ENCODE results near the gene RNASEL. TPM values are rescaled to one million over a fixed set of nuclear protein-coding genes. Genes with fewer than 3 reads are reported as not detected.

RNASEL gene
- polyA plus RNA-seq, 1 of the 3 experiments (the other 2 are of a cell fraction), result not detected

GRCh38 chr1:182601913-182602312 lies 12.9 kb upstream of the RNASEL start:
- H2AFZ ChIP-seq (ENCODE audit: low read depth), result no peak overlapping the region
- no peaks in the 10 kb centered on the region for H4K20me1 ChIP-seq (ENCODE audit: insufficient read depth)
- H3F3A ChIP-seq (replicated peaks; ENCODE audit: insufficient read depth), result no peaks in the 10 kb centered on the region
- H3K36me3 ChIP-seq (replicated peaks in 1 of 2; ENCODE audit: control insufficient read depth in 1 of 2, insufficient read depth in 2 of 2, low read length in 1 of 2), result no peaks in the 10 kb centered on the region
- no peak overlapping the region for H3K4me2 ChIP-seq
- ChIA-PET POLR2A (no interaction called here), CTCF (interaction anchor here (0.6 to 17.7 kb wide), 30 partner anchors 9 to 235 kb away, joined by 3 to 829 read pairs (median 6); partner anchors contain the start of genes NPL and RNASEL)
- no peak for TF ChIP-seq REST (IDR thresholded peaks at IDR 0.05; ENCODE audit: low read depth, low read length)
- TF ChIP-seq MEF2A (IDR thresholded peaks at IDR 0.05; ENCODE audit: borderline replicate concordance, low read depth), result no peak
- no peak for DNase-seq
- no peaks in the 10 kb centered on the region for H3K79me2 ChIP-seq (ENCODE audit: insufficient read depth)
- no peaks in the 10 kb centered on the region for H3K9me3 ChIP-seq
- H3K4me1 ChIP-seq (ENCODE audit: control insufficient read depth in 1 of 2, insufficient read depth in 2 of 2, low read depth in 1 of 2, low read length in 1 of 2), result peaks cover 0 to 37% of the 10 kb centered on the region in 2 experiments; a peak in 1 of 4 replicates
- H3K27me3 ChIP-seq (ENCODE audit: insufficient read depth), result no peaks in the 10 kb centered on the region
- H3K27ac ChIP-seq (ENCODE audit: low read depth in 2 of 2, low read length in 1 of 2), result peak overlapping the region in 1 of 2 experiments; percentile 45; a peak in 2 of 4 replicates
- H3K9ac ChIP-seq, result no peak overlapping the region
- H3K9me2 ChIP-seq, result no peaks in the 10 kb centered on the region
- H3K4me3 ChIP-seq (ENCODE audit: low read depth in 2 of 2, low read length in 1 of 2), result no peak overlapping the region
- WGBS (ENCODE audit: low lambda C conversion rate), result 74% methylated on average over 4 of the region's 4 CpGs

DNA sequence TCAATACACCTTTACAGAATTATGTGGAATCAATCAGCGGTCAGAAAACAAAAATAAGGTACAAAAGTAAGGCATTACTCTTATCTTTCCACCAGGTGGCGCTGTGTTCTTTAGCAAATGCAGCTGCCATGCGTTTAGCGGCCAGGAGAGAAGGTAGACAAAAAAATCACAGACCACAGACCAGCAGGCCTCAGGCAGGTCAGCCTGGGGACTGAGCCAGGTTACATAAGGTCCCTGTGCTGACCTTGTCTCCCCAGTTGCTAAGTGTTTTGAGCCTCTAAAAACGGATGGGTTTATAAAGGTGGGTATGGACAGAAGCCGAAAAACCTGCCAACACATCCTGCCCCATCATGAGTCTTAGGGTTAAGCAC lies 12.3 kb upstream of the RNASEL start:
- ChIA-PET CTCF (interaction anchor here (0.6 to 17.7 kb wide), 39 partner anchors 9 to 626 kb away, joined by 3 to 829 read pairs (median 5); partner anchors contain the start of genes NPL and RNASEL), POLR2A (interaction anchor here (1.1 kb wide), 1 partner anchor 181 kb away, joined by 3 read pairs; no protein-coding TSS in a partner anchor)
- Histone ChIP-seq H3K27ac (ENCODE audit: low read depth in 2 of 2, low read length in 1 of 2) (peak overlapping the region in 1 of 2 experiments; percentile 45; a peak in 2 of 4 replicates), H3K27me3 (ENCODE audit: insufficient read depth) (no peaks in the 10 kb centered on the region), H3K4me2 (no peak overlapping the region), H3K79me2 (ENCODE audit: insufficient read depth) (no peaks in the 10 kb centered on the region), H3F3A (replicated peaks; ENCODE audit: insufficient read depth) (no peaks in the 10 kb centered on the region), H4K20me1 (ENCODE audit: insufficient read depth) (no peaks in the 10 kb centered on the region), H3K9ac (no peak overlapping the region), H3K4me1 (ENCODE audit: control insufficient read depth in 1 of 2, insufficient read depth in 2 of 2, low read depth in 1 of 2, low read length in 1 of 2) (peaks cover 0 to 33% of the 10 kb centered on the region in 2 experiments; a peak in 1 of 4 replicates), H3K36me3 (replicated peaks in 1 of 2; ENCODE audit: control insufficient read depth in 1 of 2, insufficient read depth in 2 of 2, low read length in 1 of 2) (no peaks in the 10 kb centered on the region), H3K9me2 (no peaks in the 10 kb centered on the region), H3K4me3 (ENCODE audit: low read depth in 2 of 2, low read length in 1 of 2) (peak overlapping the region in 1 of 2 experiments; percentile 18; a peak in 1 of 4 replicates), H2AFZ (ENCODE audit: low read depth) (no peak overlapping the region), H3K9me3 (no peaks in the 10 kb centered on the region)
- WGBS (ENCODE audit: low lambda C conversion rate), result 7% methylated on average over 5 of the region's 6 CpGs
- peak; percentile 81 for DNase-seq
- TF ChIP-seq, protein P1, sequence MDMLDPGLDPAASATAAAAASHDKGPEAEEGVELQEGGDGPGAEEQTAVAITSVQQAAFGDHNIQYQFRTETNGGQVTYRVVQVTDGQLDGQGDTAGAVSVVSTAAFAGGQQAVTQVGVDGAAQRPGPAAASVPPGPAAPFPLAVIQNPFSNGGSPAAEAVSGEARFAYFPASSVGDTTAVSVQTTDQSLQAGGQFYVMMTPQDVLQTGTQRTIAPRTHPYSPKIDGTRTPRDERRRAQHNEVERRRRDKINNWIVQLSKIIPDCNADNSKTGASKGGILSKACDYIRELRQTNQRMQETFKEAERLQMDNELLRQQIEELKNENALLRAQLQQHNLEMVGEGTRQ (IDR thresholded peaks at IDR 0.05; ENCODE audit: borderline replicate concordance, low read depth, low read length), result no peak
- TF ChIP-seq RAD21 (IDR thresholded peaks at IDR 0.05; ENCODE audit: low read length), result peak; percentile 98
- TF ChIP-seq RFX5 (IDR thresholded peaks at IDR 0.05; ENCODE audit: low read length), result 0 out of 2 replicates have a peak, but pooled peaks have one; percentile 43
- no peak for TF ChIP-seq EZH2phosphoT487 (IDR thresholded peaks at IDR 0.05; ENCODE audit: borderline replicate concordance, low read depth)
- TF ChIP-seq, protein P2, sequence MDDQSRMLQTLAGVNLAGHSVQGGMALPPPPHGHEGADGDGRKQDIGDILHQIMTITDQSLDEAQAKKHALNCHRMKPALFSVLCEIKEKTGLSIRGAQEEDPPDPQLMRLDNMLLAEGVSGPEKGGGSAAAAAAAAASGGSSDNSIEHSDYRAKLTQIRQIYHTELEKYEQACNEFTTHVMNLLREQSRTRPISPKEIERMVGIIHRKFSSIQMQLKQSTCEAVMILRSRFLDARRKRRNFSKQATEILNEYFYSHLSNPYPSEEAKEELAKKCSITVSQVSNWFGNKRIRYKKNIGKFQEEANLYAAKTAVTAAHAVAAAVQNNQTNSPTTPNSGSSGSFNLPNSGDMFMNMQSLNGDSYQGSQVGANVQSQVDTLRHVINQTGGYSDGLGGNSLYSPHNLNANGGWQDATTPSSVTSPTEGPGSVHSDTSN (IDR thresholded peaks at IDR 0.05), result no peak
- no peak for TF ChIP-seq GATA2 (CRISPR knock-in tag; IDR thresholded peaks at IDR 0.05)
- TF ChIP-seq NFIC (IDR thresholded peaks at IDR 0.05; ENCODE audit: borderline replicate concordance), result no peak
- peak; percentile 32; the same call in 1 of the 2 replicates for TF ChIP-seq RCOR1 (IDR thresholded peaks at IDR 0.05; ENCODE audit: low read length)
- no peak for TF ChIP-seq JUND (IDR thresholded peaks at IDR 0.05)
- no peak for TF ChIP-seq POLR2AphosphoS5 (IDR thresholded peaks at IDR 0.05; ENCODE audit: low read depth, low read length)
- no peak for TF ChIP-seq CHD2 (IDR thresholded peaks at IDR 0.05; ENCODE audit: low read length, partially characterized antibody)
- TF ChIP-seq ELF1 (IDR thresholded peaks at IDR 0.05), result no peak
- TF ChIP-seq CTCF (IDR thresholded peaks at IDR 0.05), result peak; percentile 88
- TF ChIP-seq NRF1 (IDR thresholded peaks at IDR 0.05; ENCODE audit: low read depth, low read length), result no peak
- TF ChIP-seq IRF3 (IDR thresholded peaks at IDR 0.05; ENCODE audit: low read depth, low read length), result no peak
